ENCODE measurements around the gene TFAP2A. TPM values are rescaled to one million over a fixed set of nuclear protein-coding genes. Genes with fewer than 3 reads are reported as not detected.

TFAP2A gene
- total and polyA plus RNA-seq, 10 of the 15 experiments (the other 5 are each of a cell fraction or from before 2014, with no cell fraction given) = 0.05 to 0.46 (median 0.17) TPM; not detected in 4

DNA sequence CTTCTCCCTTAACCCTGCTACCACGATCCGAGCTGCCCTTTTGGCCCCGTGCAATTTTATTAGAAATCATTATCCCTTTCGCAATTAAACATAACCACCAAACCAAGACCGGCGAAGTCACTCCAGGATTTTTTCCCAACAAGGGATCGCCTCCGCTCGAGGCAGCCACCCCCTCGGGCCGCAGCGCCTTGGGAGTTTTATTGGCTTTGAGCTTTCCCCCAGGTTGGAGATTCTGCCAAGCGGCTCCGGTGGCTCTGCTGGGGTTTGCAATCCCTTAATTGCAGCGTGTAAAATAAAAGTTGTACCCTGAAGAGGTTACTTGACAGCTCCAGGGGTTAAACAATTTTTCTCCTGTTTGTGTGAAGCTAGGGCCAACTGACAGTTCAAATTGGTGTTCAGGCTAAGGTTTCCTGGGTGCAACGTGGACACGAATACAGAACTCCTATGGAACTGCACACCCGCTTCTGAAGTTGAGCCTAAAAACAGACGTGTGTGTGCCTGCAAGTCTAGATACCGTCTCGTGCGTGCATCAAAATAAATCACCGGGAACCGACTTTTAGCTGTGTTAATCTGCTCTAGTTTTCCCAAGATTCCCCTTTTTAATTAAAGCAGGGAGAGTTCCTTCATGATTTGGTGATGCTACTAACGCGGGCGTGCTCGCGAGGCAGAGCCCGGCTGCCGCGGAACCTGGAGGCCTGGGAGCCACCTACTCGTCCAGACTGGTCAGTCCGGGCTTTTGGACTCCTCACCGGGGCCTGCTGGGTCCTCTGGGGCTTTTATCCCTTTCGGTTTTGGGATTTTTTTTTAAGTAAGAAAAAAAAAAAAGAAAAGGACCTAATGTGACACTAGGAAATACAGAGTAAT is 975 bp upstream of the TFAP2A start:
- in situ Hi-C loops (cut with MboI) = no loop called here
- ChIA-PET POLR2A (interaction anchor here (1.2 kb wide), 1 partner anchor 14 kb away, joined by 3 read pairs; no protein-coding TSS in a partner anchor), SMC1A (ENCODE audit: uncharacterized antibody, unreplicated experiment) (interaction anchor here (1.0 to 2.1 kb wide), 3 partner anchors 9 to 51 kb away, joined by 3 to 7 read pairs (median 3); no protein-coding TSS in a partner anchor), CTCF (interaction anchor here (0.9 to 4.0 kb wide), 3 partner anchors 11 to 18 kb away, joined by 3 to 20 read pairs (median 3); no protein-coding TSS in a partner anchor), RAD21 (ENCODE audit: unreplicated experiment) (no interaction called here)
- ATAC-seq = no peak
- 49% methylated on average over 35 of the region's 36 CpGs for WGBS (ENCODE audit: insufficient coverage, insufficient replicate concordance, low lambda C conversion rate, missing lambda C conversion rate)
- no peak overlapping the region for H3K4me2 ChIP-seq (ENCODE audit: control insufficient read depth, insufficient read depth)
- peaks cover 19% of the 10 kb centered on the region for H3K4me1 ChIP-seq (ENCODE audit: control insufficient read depth, insufficient read depth, low read length)
- no peaks in the 10 kb centered on the region for H4K20me1 ChIP-seq (ENCODE audit: control insufficient read depth, insufficient read depth)
- intact Hi-C loops (cut with micrococcal nuclease; ENCODE audit: unreplicated experiment) = no loop called here
- no peak overlapping the region for H3K9ac ChIP-seq (ENCODE audit: control insufficient read depth, insufficient read depth, low read length)
- H3K4me3 ChIP-seq = no peak overlapping the region
- H3K27ac ChIP-seq (ENCODE audit: control insufficient read depth, insufficient read depth) = no peak overlapping the region
- no peak for FAIRE-seq
- H3K9me3 ChIP-seq (replicated peaks; ENCODE audit: control insufficient read depth, insufficient read depth, low read length) = no peaks in the 10 kb centered on the region; the same call in 2 of the 3 replicates
- DNase-seq (ENCODE audit: low read depth, low spot score) = no peak
- TF ChIP-seq HDGF (IDR thresholded peaks at IDR 0.05) (no peak), SIX5 (IDR thresholded peaks at IDR 0.05; ENCODE audit: low read depth, low read length, severe bottlenecking) (no peak), CHD1 (IDR thresholded peaks at IDR 0.05; ENCODE audit: low read depth, low read length) (no peak), STAT1 (conservative IDR thresholded peaks at IDR 0.05) (no peak), CHD2 (IDR thresholded peaks at IDR 0.05; ENCODE audit: borderline replicate concordance, low read depth, low read length) (no peak)
- TF ChIP-seq, protein P1, sequence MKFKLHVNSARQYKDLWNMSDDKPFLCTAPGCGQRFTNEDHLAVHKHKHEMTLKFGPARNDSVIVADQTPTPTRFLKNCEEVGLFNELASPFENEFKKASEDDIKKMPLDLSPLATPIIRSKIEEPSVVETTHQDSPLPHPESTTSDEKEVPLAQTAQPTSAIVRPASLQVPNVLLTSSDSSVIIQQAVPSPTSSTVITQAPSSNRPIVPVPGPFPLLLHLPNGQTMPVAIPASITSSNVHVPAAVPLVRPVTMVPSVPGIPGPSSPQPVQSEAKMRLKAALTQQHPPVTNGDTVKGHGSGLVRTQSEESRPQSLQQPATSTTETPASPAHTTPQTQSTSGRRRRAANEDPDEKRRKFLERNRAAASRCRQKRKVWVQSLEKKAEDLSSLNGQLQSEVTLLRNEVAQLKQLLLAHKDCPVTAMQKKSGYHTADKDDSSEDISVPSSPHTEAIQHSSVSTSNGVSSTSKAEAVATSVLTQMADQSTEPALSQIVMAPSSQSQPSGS (IDR thresholded peaks at IDR 0.05; ENCODE audit: low read length) = no peak
- TF ChIP-seq, protein P2, sequence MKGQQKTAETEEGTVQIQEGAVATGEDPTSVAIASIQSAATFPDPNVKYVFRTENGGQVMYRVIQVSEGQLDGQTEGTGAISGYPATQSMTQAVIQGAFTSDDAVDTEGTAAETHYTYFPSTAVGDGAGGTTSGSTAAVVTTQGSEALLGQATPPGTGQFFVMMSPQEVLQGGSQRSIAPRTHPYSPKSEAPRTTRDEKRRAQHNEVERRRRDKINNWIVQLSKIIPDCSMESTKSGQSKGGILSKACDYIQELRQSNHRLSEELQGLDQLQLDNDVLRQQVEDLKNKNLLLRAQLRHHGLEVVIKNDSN (IDR thresholded peaks at IDR 0.05; ENCODE audit: borderline replicate concordance, extremely low read length, insufficient read depth, low read depth, low read length) = no peak
- H3K36me3 ChIP-seq (ENCODE audit: control insufficient read depth in 2 of 2, insufficient read depth in 2 of 2, low read length in 1 of 2) = no peaks in the 10 kb centered on the region
- no peak overlapping the region for H2AFZ ChIP-seq (ENCODE audit: control insufficient read depth, low read depth, low read length)
- no peaks in the 10 kb centered on the region for H3K79me2 ChIP-seq (ENCODE audit: control insufficient read depth, insufficient read depth, low read length)
- H3K27me3 ChIP-seq (replicated peaks in 1 of 2; ENCODE audit: control insufficient read depth in 2 of 2, insufficient read depth in 2 of 2, low read length in 1 of 2) = peaks cover 13 to 50% of the 10 kb centered on the region in 2 experiments
- BruUV-seq (replicated peaks) = no TSS peak
